Calu3 (cell line): ENCODE results near the gene CLNS1A. TPM values are rescaled to one million over a fixed set of nuclear protein-coding genes. Genes with fewer than 3 reads are reported as not detected.

Experiments used
- Bru-seq: library from RNA; stranded (reverse); fragments of 400-500 nt; gene quantifications from one replicate; lab custom pipeline; 2021; lab: Mats Ljungman, UMichigan
- BruChase-seq, 2 experiments: library from RNA; stranded (reverse); fragments of 400-500 nt; gene quantifications; one replicate each; lab custom pipeline; 2021; lab: Mats Ljungman, UMichigan
- BruUV-seq: library from RNA; stranded (reverse); fragments of 400-500 nt; replicated peaks from 2 replicates; lab custom pipeline; 2021; lab: Mats Ljungman, UMichigan
- CTCF ChIA-PET: fragments of 300-600 bp; sonication (Branson Sonifier 250); formaldehyde crosslinking; loops from one replicate; lab custom pipeline; 2022; ENCODE audit warnings: antibody characterized with exemption; lab: Charles Lee
- DNase-seq: peaks from one replicate; pipeline ENCODE4 v3.0.0; 2022
- H3K27ac Mint-ChIP-seq: one replicate; pipeline ENCODE4 v1.8.0; 2022; ENCODE audit warnings: mixed read lengths; ENCODE audit not compliant: unreplicated experiment
- H3K27me3 Mint-ChIP-seq: one replicate; pipeline ENCODE4 v1.8.0; 2022; ENCODE audit warnings: mixed read lengths; ENCODE audit not compliant: unreplicated experiment
- H3K36me3 Mint-ChIP-seq: one replicate; pipeline ENCODE4 v1.8.0; 2022; ENCODE audit warnings: mild to moderate bottlenecking, moderate library complexity, mixed read lengths; ENCODE audit not compliant: insufficient read depth, unreplicated experiment
- H3K4me1 Mint-ChIP-seq: one replicate; pipeline ENCODE4 v1.8.0; 2022; ENCODE audit warnings: mild to moderate bottlenecking, low read depth, mixed read lengths; ENCODE audit not compliant: unreplicated experiment
- H3K4me3 Mint-ChIP-seq: one replicate; pipeline ENCODE4 v1.8.0; 2022; ENCODE audit warnings: mild to moderate bottlenecking, low read depth, moderate library complexity, mixed read lengths; ENCODE audit not compliant: unreplicated experiment
- H3K9me3 Mint-ChIP-seq: one replicate; pipeline ENCODE4 v1.8.0; 2022; ENCODE audit warnings: low read depth, mixed read lengths; ENCODE audit not compliant: unreplicated experiment
- CTCF ChIP-seq: fragments of 200-600 bp; IDR thresholded peaks from one replicate; pipeline ENCODE4 v1.8.0; 2022; ENCODE audit warnings: antibody characterized with exemption; ENCODE audit not compliant: unreplicated experiment
- intact Hi-C: fragments of 100-400 bp; cut with micrococcal nuclease; formaldehyde crosslinking; loops from one replicate; pipeline ENCODE4 v1.10.0; 2022; ENCODE audit not compliant: unreplicated experiment
- long read RNA-seq: library from polyadenylated mRNA; stranded (forward); transcript quantifications from one replicate; pipeline ENCODE4 v2.0.0, GENCODE V29; 2022
- total RNA-seq: library from RNA; stranded (reverse); gene quantifications from 2 replicates; pipeline ENCODE4 v1.2.3, GENCODE V29; 2022

Gene CLNS1A
- total RNA-seq (91.8 and 99.6 TPM in 2 replicates), Bru-seq, nascent RNA (percentile 89 among the genes with signal in this experiment), BruChase-seq, experiment 1, labeled RNA remaining after a 6-hour chase (percentile 89 among the genes with signal in this experiment), BruChase-seq, experiment 2, labeled RNA remaining after a 2-hour chase (percentile 89 among the genes with signal in this experiment)
- long read RNA-seq, transcript CLNS1A-204 (7 exons, 2,993 nt) = major isoform, 94 of 112 reads
- long read RNA-seq, partial matches to known transcripts = 0 of 112 reads
- long read RNA-seq, other reads (novel, unspliced or antisense) = 14 of 112 reads

- Mint-ChIP-seq H3K27me3 (no peaks in the 10 kb centered on the region), H3K4me3 (peak within 1 kb of the TSS; percentile 91), H3K36me3 (peaks cover 28% of the 10 kb centered on the region), H3K4me1 (peaks cover 19% of the 10 kb centered on the region), H3K9me3 (no peaks in the 10 kb centered on the region), H3K27ac (peak within 1 kb of the TSS; percentile 86)
- DNase-seq = peak; percentile 81
- TF ChIP-seq CTCF = no peak
- intact Hi-C loops = no loop called here
- no TSS peak for BruUV-seq
- CTCF ChIA-PET = no interaction called here
Measured at GRCh38 chr11:77637345-77638165, at the start of gene CLNS1A. Gene CLNS1A, minus strand, starts transcription at chr11:77637794. Its CDS starts 80 bp downstream, at chr11:77637714.

- CTCF ChIA-PET = no interaction called here
- intact Hi-C loops = no loop called here
- Mint-ChIP-seq H3K4me1 (no peaks in the 10 kb centered on the region), H3K4me3 (no peak overlapping the region), H3K9me3 (no peaks in the 10 kb centered on the region), H3K27ac (no peak overlapping the region), H3K36me3 (peaks cover 21% of the 10 kb centered on the region), H3K27me3 (no peaks in the 10 kb centered on the region)
- no peak for DNase-seq
- TF ChIP-seq CTCF = no peak
- no TSS peak for BruUV-seq
Measured at GRCh38 chr11:77687088-77687487, 49.5 kb upstream of the CLNS1A start.

- BruUV-seq = no TSS peak
- TF ChIP-seq CTCF = no peak
- peaks cover 54% of the 10 kb centered on the region for H3K36me3 Mint-ChIP-seq
- CTCF ChIA-PET = no interaction called here
- no peak for DNase-seq
- H3K27ac Mint-ChIP-seq = no peak overlapping the region
- H3K9me3 Mint-ChIP-seq = no peaks in the 10 kb centered on the region
- no peaks in the 10 kb centered on the region for H3K27me3 Mint-ChIP-seq
- intact Hi-C loops = no loop called here
- no peak overlapping the region for H3K4me3 Mint-ChIP-seq
- peaks cover 6% of the 10 kb centered on the region for H3K4me1 Mint-ChIP-seq
Measured at GRCh38 chr11:77677138-77677537, 39.5 kb upstream of the CLNS1A start.

GRCh38 chr11:77672264-77672663, 34.7 kb upstream of the CLNS1A start:
- H3K4me1 Mint-ChIP-seq = peaks cover 6% of the 10 kb centered on the region
- BruUV-seq = no TSS peak
- intact Hi-C loops = no loop called here

More at GRCh38 chr11:77672264-77672663, 34.7 kb upstream of the CLNS1A start:
- no peak for TF ChIP-seq CTCF
- no peak for DNase-seq
- CTCF ChIA-PET = no interaction called here
- H3K27ac Mint-ChIP-seq = no peak overlapping the region
- no peaks in the 10 kb centered on the region for H3K9me3 Mint-ChIP-seq
- H3K27me3 Mint-ChIP-seq = no peaks in the 10 kb centered on the region
- H3K36me3 Mint-ChIP-seq = peaks cover 47% of the 10 kb centered on the region
- H3K4me3 Mint-ChIP-seq = no peak overlapping the region
